GM12874 (cell line): ENCODE data around the gene MACROD2.

Experiments used
- CTCF ChIP-seq: IDR thresholded peaks from 2 replicates; pipeline ENCODE4 v1.5.1; 2011; ENCODE audit warnings: low read depth, mild to moderate bottlenecking, control low read depth, low read length, moderate library complexity; ENCODE audit not compliant: insufficient read depth

MACROD2 gene

GRCh38 chr20:15396900-15397299 lies 1401.6 kb downstream of the MACROD2 start:
- TF ChIP-seq CTCF = no peak

GRCh38 chr20:15399781-15400180 lies 1404.5 kb downstream of the MACROD2 start:
- no peak for TF ChIP-seq CTCF

GRCh38 chr20:15406072-15406471 lies 1410.8 kb downstream of the MACROD2 start:
- no peak for TF ChIP-seq CTCF

GRCh38 chr20:15411781-15412180 lies 1416.5 kb downstream of the MACROD2 start:
- TF ChIP-seq CTCF = no peak

- TF ChIP-seq CTCF = no peak
Measured at GRCh38 chr20:15415908-15416307, 1420.6 kb downstream of the MACROD2 start.

GRCh38 chr20:15419856-15420255 lies 1424.5 kb downstream of the MACROD2 start:
- no peak for TF ChIP-seq CTCF

GRCh38 chr20:15422966-15423365 lies 1427.7 kb downstream of the MACROD2 start:
- no peak for TF ChIP-seq CTCF

GRCh38 chr20:15439551-15439950 lies 1444.2 kb downstream of the MACROD2 start:
- no peak for TF ChIP-seq CTCF
